Colonic mucosa (tissue), 4 donors: Measurements from ENCODE around the gene USP34. TPM values are rescaled to one million over a fixed set of nuclear protein-coding genes. Genes with fewer than 3 reads are reported as not detected.

Source experiments
- DNase-seq: peaks from one replicate; pipeline ENCODE4 v3.0.0-alpha.2; 2020
- H3K27ac ChIP-seq: fragments of 200-600 bp; one replicate; pipeline ENCODE4 v1.8.0; 2021
- H3K27me3 ChIP-seq: fragments of 200-600 bp; one replicate; pipeline ENCODE4 v1.8.0; 2021
- H3K36me3 ChIP-seq: fragments of 200-600 bp; one replicate; pipeline ENCODE4 v1.8.0; 2021
- H3K4me1 ChIP-seq: fragments of 200-600 bp; one replicate; pipeline ENCODE4 v1.8.0; 2021; ENCODE audit warnings: mild to moderate bottlenecking
- H3K4me3 ChIP-seq: fragments of 200-600 bp; one replicate; pipeline ENCODE4 v1.8.0; 2021
- H3K9ac ChIP-seq, 2 donors: one replicate each; pipeline ENCODE4 v1.7.0; 2013; ENCODE audit warnings: control low read depth in 2 of 2, low read depth in 2 of 2, low read length in 2 of 2
- H3K9me3 ChIP-seq: fragments of 200-600 bp; one replicate; pipeline ENCODE4 v1.8.0; 2021
- intact Hi-C: fragments of 100-400 bp; cut with DNase I; formaldehyde crosslinking; loops from one replicate; pipeline ENCODE4 v1.14.1; 2022
- total RNA-seq, 2 donors: library from RNA; stranded (reverse); fragmentation: NEBNext Ultra II Directional in 1 of 2; extraction: Animal tissue kit (Norgen Biotek cat#: 25700) in 1 of 2; gene quantifications; one replicate each; pipeline ENCODE4 v1.2.1, GENCODE V29; 2021
- TF ChIP-seq, protein P1 (sequence below): fragments of 200-600 bp; IDR thresholded peaks from one replicate; pipeline ENCODE4 v1.8.0; 2022; ENCODE audit warnings: antibody characterized with exemption, mild to moderate bottlenecking
- donor health status: healthy.
- donor health status: DM: no; HTN: no; CAD: no.
- donor health status: DM: no; HTN: no; CAD: no.

Gene USP34
- total RNA-seq, 2 donors from 2014 or later, result 70.8 to 76.3 TPM

DNA sequence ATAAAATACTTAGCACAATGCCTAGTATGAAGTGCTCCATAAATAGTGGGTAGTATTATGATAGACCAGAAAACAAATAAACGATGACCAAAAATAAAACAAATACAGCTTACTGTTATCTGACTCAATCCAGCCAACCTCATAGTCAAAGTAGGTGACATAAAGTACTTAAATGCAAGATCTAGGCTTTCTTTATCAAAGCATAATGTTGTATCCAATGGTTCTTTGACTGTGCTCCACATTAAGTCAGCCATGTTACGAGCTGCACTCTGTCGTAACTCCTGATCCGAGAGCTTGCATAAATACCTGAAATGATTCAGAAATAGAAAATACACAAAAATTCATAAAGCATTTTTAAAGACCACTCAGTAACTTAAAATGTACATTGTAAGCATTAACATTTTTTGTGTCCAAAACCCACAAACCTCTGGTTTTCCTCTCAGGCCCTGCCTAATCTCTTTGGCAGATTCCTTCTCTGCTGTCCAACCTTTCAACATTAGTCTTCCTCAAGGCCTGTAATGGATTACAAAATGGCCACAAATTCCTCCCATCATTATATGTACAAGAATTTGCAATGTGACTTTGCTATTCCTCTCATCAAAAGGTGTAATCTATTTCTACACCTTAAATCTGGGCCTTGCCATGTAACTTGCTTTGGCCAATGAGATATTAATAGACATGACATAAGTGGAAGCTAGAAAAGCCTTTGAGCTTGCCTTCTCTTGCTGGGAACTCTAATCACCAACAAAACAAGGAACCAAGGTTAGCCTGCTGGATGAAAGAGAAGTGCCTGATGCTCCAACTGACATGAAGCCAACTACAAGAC, 90.6 kb downstream of the USP34 start:
- Histone ChIP-seq H3K36me3 (no peaks in the 10 kb centered on the region), H3K27me3 (no peaks in the 10 kb centered on the region), H3K4me3 (no peak overlapping the region), H3K4me1 (no peaks in the 10 kb centered on the region), H3K27ac (no peak overlapping the region), H3K9ac (no peak overlapping the region), H3K9me3 (no peaks in the 10 kb centered on the region)
- intact Hi-C loops, result no loop called here
- no peak for DNase-seq
- TF ChIP-seq, protein P1, sequence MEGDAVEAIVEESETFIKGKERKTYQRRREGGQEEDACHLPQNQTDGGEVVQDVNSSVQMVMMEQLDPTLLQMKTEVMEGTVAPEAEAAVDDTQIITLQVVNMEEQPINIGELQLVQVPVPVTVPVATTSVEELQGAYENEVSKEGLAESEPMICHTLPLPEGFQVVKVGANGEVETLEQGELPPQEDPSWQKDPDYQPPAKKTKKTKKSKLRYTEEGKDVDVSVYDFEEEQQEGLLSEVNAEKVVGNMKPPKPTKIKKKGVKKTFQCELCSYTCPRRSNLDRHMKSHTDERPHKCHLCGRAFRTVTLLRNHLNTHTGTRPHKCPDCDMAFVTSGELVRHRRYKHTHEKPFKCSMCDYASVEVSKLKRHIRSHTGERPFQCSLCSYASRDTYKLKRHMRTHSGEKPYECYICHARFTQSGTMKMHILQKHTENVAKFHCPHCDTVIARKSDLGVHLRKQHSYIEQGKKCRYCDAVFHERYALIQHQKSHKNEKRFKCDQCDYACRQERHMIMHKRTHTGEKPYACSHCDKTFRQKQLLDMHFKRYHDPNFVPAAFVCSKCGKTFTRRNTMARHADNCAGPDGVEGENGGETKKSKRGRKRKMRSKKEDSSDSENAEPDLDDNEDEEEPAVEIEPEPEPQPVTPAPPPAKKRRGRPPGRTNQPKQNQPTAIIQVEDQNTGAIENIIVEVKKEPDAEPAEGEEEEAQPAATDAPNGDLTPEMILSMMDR, result no peak

DNA sequence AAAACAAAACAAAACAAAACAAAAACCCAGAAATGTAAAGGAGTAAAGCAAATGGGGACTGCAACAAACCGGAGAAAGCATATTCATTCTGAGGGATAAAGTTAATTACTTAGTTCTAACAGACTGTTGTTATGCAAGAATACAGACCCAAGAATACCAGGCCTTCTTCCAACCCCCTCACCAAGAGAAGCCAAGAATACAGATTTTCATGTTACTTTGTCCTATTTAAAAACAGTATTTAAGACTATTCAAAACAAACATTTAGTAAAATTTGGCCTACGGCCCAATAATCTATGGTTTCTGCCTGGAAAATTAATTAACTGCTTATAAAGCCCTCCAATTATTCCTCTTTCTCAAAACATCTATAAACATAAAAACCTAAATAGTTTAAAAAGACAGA, 91.4 kb downstream of the USP34 start:
- H3K4me1 ChIP-seq, result no peaks in the 10 kb centered on the region
- DNase-seq, result no peak

DNA sequence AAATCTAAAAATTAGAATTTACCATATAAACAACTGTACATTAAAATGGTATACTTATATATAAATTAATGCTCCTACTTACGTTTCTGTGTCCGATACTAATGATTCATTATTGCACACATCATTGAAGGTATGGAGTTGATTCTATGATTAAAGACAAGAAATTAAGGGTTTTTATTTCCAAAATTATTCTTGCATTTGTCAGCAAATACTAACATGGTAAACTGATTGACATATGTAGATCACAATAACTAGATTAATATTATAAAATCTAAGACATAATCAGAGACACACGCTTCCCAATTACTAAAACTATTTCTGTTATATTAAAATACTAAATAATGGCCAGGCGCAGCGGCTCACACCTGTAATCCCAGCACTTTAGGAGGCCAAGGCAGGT, 92.6 kb downstream of the USP34 start:
- H3K36me3 ChIP-seq, result no peaks in the 10 kb centered on the region
- intact Hi-C loops, result no loop called here
- TF ChIP-seq, protein P1, result no peak

More for the DNA sequence above, 91.4 kb downstream of the USP34 start:
- no peak overlapping the region for H3K27ac ChIP-seq
- H3K36me3 ChIP-seq, result no peaks in the 10 kb centered on the region
- intact Hi-C loops, result no loop called here
- TF ChIP-seq, protein P1, result no peak
- no peak overlapping the region for H3K9ac ChIP-seq
- no peaks in the 10 kb centered on the region for H3K27me3 ChIP-seq
- no peaks in the 10 kb centered on the region for H3K9me3 ChIP-seq
- no peak overlapping the region for H3K4me3 ChIP-seq

DNA sequence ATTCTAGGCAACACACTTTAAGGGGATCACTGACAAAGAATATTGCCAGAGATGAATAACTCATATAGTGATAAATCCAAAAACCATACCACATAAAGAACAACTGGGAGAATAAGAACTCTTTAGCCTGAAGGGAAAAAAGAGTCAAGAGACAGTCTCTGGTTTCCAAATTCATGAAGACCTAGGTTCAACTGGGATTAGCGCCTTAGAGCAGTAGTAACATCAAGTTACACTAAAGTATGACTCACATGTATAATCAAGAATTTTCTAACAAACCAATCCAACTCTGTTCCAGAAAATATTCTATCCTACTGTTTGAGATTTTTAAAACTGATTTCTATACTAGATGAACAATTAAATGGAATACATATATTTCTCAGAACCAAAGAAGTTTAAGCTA, 93.8 kb downstream of the USP34 start:
- no peak for DNase-seq
- intact Hi-C loops, result no loop called here
- H3K27me3 ChIP-seq, result no peaks in the 10 kb centered on the region
- H3K9me3 ChIP-seq, result no peaks in the 10 kb centered on the region
- no peaks in the 10 kb centered on the region for H3K4me1 ChIP-seq
- no peak overlapping the region for H3K4me3 ChIP-seq
- no peak overlapping the region for H3K27ac ChIP-seq
- no peaks in the 10 kb centered on the region for H3K36me3 ChIP-seq
- H3K9ac ChIP-seq, result no peak overlapping the region
- TF ChIP-seq, protein P1, result no peak

More for the DNA sequence above, 92.6 kb downstream of the USP34 start:
- Histone ChIP-seq H3K9ac (no peak overlapping the region), H3K9me3 (no peaks in the 10 kb centered on the region), H3K4me3 (no peak overlapping the region), H3K27me3 (no peaks in the 10 kb centered on the region), H3K4me1 (no peaks in the 10 kb centered on the region), H3K27ac (no peak overlapping the region)
- no peak for DNase-seq

DNA sequence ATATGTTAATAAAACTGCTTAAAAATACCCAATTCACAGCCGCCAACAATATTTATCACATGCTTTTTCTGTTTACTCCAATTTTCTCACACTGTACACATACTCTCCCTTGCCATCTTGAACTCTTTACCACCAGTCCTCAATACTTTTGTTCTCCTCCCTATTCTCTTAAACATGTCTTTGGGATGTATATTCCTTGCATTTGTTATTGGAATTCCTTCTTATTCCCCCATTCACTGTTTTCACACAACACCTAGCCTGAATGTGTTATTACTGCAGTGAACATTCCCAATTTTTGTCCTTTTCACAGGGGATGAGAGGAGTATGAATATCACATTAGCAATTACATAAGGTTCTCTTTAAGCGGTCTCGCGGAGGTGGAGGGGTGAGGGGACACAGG, 94.7 kb downstream of the USP34 start:
- H3K9ac ChIP-seq, result no peak overlapping the region
- intact Hi-C loops, result no loop called here
- TF ChIP-seq, protein P1, result no peak
- DNase-seq, result no peak
- no peaks in the 10 kb centered on the region for H3K4me1 ChIP-seq
- no peak overlapping the region for H3K4me3 ChIP-seq
- H3K27ac ChIP-seq, result no peak overlapping the region
- H3K36me3 ChIP-seq, result no peaks in the 10 kb centered on the region
- no peaks in the 10 kb centered on the region for H3K9me3 ChIP-seq
- H3K27me3 ChIP-seq, result no peaks in the 10 kb centered on the region
